Activated CD8-positive, alpha-beta memory T cell treated with anti-CD3 and anti-CD28 coated beads for 24 hours (primary cell): ENCODE data around the gene SEC24D.

Source experiments
- DNase-seq: peaks from one replicate; pipeline ENCODE4 v3.0.0-alpha.2; 2020

The SEC24D gene

GRCh38 chr4:118749347-118749988 lies 86.5 kb downstream of the SEC24D start:
- DNase-seq = no peak

DNA sequence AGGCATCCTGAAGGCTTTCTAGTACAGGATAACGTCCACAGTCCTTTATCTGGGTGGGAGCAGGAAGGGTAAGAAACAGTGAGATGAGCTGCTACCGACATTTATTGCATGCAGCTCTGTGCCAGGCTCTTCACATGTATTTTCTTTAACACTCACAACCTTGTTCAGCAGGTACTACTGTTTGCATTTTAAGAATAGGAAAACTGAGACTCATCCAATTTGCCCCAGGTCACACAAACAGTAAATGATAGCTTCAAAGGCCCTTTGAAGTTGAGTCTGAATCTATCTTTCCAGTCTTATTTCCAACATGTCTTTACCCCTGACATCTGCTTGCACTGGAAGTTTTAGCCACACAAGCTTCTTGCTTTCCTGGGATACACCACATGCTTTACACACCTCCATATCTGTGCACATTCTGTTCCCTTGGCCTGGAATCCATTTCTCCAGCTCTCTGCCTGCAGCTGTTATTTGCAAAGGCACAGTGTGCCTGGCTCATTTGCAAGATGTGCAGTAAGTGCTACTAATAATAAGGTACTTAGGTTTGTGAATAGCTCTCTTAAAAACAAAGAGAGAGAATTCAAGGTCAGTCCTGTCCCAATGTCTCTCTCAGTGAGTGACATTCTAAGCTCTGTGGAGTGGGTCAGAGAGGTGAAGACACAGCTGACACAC lies 89.5 kb downstream of the SEC24D start:
- no peak for DNase-seq

DNA sequence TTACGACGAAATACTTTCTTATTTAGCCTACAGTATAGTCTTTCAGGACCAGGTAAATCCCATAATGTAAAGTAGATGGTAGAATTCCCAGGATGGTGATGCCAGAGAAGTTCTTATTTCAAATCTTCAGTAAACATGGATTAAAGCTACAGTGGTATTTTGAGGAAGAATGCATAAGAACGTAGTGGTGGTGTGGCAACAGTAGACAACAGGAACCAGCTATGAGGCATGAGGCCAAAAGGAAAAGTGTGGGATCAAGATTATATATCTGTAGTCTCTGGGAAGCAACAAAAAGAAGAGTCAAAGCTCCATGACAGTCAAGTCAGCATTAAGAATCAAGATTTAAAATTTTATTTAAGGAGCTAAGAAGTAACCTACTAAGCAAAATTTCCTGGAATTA lies 90.6 kb downstream of the SEC24D start:
- DNase-seq = no peak

- DNase-seq = no peak
These were observed 92.1 kb downstream of the SEC24D start for GRCh38 chr4:118743867-118744266.

GRCh38 chr4:118742050-118742449 lies 93.9 kb downstream of the SEC24D start:
- no peak for DNase-seq

DNA sequence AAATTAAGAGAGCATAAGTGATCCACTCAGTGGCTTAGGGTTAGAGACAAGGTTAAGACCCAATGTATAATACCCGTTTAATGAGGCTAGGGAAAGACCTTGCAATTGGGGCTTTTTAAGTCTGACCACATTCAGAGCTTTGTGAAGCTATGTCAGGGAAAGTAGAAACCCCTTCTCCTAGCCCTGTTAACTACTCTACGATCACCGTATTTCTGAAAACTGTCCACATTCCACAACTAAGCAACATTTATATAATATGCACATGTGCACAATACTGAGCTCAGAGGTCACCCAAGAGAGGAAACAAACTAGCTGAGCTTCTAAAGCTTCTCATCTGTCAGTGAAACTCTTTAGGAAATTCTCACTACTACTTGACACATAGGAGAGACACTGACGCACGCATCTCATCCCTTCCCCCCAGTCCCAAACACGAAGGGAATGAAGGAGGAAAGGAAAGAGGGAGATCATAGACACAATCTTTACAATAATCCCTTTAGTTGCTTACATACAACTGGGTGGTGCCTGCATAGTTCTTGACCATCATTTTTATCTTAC lies 94.5 kb downstream of the SEC24D start:
- no peak for DNase-seq

DNA sequence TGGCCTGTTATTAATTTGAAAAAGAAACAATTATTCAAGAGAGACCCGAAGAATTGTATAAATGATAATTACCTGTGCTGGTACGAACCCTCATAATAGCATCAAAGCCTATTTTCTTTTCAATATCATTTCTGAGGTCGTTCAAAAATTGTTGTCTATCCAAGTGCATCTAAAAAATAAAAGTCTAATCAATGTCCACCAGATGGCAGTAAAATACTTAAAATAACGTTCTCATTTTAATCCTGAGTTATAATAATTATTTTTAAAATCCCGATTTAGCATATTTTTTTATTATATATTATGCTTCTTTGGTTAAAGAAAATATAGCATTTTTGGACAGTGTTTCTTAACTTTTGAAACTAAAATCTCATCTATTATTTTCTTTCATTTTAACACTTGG lies 95.1 kb downstream of the SEC24D start:
- DNase-seq = no peak

DNA sequence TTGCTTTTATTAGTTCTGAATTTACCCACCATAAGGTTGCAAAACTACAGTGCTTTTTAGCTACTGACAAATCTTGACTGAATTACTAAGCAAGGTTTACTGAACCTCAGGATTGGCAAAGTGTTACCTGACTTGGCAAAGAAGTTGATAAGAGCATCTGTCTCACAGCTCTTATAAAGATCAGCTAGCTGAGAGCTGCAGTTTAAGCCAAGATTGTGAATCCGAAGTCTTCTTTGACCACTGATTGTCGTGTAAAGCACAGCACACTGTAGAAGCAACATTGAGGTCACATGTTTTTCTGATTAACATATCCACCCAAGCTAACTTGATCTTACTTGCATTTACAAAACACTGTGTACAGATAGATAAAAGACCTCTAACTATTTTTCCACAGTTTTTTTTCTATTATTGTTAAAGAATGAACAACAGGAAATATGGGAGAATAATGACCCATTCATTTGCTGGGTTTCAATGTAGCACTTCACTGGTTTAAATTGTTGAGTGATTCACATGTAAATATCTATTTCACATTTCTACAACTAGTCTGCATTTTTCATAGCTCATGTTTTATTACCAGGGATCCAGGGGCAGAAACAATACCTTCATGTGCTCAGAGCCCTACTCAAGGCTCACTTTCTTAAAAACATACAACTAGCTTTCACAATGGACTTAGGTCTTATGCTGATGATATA lies 96.8 kb downstream of the SEC24D start:
- DNase-seq = no peak

DNA sequence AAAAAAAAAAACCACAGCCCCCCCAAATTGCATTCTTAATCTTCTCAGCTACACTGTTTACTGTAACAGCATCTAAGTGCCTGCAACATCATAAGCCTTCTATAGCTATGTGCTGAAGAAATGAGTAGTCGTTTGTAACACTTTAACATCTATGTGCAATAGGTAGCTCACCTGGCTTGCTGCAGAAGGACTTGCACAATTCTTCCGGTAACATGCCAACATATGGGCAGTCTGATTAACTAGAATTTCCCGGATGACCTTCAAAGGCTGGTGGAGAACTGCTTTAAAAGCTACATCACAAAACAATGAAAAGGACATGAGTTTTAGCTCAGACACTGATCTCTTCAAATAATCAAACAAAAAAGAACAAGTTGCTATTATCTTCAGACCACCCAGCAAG lies 97.8 kb downstream of the SEC24D start:
- no peak for DNase-seq

DNA sequence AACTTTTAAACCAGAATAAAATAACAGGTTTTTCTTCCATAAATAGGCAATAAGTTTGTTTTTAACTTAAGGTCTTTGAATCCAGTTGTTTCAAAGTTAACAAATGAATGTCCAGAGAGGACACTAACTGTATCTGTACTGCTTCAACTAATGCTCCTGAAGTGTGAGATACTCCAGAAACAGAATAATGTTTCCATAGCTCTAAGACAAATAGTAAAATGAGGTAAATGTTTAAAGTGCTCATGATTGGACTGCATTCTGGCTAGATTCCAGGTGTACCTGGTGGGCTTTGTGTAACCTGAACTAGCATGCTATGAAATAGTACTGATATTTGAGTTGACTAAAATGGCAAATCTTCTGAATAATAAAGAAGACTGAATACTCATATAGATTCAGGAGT lies 99.0 kb downstream of the SEC24D start:
- DNase-seq = no peak

GRCh38 chr4:118734491-118735205 lies 101.3 kb downstream of the SEC24D start:
- DNase-seq = no peak

DNA sequence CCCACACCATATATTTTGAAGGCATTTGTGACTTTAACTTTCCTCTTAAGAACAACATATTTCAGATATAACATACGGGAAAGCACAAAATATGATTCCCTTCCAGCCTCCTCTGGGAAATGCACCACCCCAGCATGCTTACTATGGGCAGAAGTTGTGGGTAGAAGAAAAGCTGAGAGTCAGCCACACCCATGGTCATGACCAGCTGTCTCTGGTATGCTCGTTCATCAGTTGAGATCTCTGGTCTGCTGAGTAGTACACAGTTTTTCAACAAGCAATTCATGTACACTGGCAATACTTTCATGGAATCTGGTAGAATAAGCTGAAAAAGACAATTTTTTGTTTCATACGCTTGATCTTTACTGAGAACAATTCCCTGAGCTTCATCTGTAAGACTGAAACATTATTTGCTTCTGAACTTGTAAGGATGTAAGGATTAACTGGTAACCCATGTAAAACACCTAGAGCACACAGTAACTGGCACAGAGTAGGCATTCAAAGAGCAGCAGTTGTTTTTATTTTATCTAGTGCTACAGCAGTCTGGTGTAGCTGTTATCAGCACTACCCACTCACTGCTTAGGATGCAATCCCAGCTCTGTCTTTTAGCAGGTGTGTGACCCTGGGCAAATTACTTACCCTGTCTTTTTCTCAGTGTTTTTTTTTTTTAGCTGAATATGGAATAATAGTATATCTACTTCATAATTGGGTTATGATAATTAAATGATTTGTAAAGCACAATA lies 103.2 kb downstream of the SEC24D start:
- no peak for DNase-seq

DNA sequence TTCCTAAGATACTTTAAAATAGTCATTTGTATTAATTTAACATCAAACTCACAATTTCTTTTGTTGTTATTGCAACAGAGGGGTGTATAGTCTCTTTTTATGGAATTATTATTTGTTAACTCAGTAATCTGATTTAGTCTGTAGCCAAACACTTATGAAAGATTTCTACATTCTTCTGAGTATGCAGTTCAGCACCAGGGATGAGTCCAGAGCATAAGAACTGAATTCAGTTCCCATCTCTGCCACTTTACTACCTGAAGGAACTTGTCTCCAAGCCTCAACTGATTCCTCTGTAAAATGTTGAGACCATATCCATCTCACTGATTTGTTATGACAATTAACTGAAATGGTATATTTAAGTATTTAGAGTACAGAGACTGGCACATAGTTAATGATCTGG lies 105.2 kb downstream of the SEC24D start:
- DNase-seq = no peak

- no peak for DNase-seq
These were observed 106.3 kb downstream of the SEC24D start for GRCh38 chr4:118729287-118730286.

DNA sequence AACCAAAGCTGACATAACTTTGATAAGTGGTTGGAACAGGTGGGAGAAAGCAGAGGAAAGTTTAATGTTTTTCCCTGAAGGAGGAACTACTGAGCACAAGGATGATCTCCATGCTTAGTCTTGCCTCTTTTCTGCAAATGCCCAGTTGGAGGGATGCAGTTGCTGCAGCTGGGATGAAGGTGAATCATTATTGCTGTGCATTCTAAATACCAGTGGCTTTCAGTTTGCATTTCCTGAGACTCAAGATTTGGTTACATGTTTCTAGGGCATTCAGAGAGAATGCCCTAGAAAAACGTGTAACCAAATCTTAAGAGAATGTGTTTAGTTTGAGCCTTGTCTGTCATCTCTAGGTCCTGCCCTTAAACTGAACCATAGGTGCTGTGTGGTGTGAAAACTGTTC lies 108.6 kb downstream of the SEC24D start:
- DNase-seq = no peak

GRCh38 chr4:118723369-118723768 lies 112.6 kb downstream of the SEC24D start:
- no peak for DNase-seq

GRCh38 chr4:118721752-118722151 lies 114.2 kb downstream of the SEC24D start:
- no peak for DNase-seq

GRCh38 chr4:118718511-118719170 lies 117.3 kb downstream of the SEC24D start:
- no peak for DNase-seq

- DNase-seq = no peak
These were observed 119.6 kb downstream of the SEC24D start for GRCh38 chr4:118716304-118716703.

- DNase-seq = no peak
These were observed 121.2 kb downstream of the SEC24D start for GRCh38 chr4:118714682-118715081.

GRCh38 chr4:118712872-118713271 lies 123.1 kb downstream of the SEC24D start:
- no peak for DNase-seq
